Middle frontal gyrus (tissue), 1 donor: ENCODE measurements around the gene IFNG-AS1.

ENCODE experiments used
- DNase-seq: peaks from one replicate; pipeline ENCODE4 v3.0.0-alpha.2; 2015; ENCODE audit warnings: low spot score; ENCODE audit errors: extremely low spot score

IFNG-AS1 gene

DNA sequence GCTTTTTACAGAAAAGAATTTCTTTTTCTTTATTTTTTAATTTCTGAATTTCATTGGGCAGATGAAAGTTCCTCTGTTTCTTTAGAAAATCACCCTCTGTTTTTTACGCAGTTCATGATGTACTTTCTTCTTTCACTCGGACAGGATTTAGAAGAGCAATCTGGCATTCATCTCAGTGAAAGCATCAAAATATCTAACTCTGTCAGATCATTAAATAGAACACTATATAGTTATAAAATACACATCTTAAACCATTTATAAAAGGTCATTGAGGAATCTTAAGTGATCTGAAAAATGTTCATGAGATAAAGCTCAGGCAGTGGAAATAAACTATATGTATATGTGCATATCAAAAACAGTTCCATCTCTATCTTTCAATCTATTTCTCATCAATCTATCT lies 3.9 kb downstream of the IFNG-AS1 start:
- no peak for DNase-seq

DNA sequence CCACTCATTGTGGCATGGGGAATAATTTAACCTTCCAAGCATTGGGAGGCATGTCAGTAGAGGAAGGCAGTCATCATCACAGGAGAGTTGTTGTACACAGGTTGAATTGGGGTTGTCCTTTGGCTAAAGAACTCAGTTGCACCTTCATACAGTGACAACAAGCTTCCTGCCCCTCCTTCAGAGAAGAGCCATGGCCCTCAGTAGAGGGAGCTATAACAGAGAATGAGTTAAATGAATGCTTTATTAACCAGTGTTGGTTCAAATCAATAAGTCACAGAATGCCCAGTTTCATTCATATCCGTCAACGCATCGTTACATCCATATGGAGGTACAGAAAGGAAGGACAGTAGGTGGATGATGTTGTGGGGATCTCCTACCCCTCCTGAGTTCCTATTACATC lies 4.8 kb downstream of the IFNG-AS1 start:
- DNase-seq, result no peak

DNA sequence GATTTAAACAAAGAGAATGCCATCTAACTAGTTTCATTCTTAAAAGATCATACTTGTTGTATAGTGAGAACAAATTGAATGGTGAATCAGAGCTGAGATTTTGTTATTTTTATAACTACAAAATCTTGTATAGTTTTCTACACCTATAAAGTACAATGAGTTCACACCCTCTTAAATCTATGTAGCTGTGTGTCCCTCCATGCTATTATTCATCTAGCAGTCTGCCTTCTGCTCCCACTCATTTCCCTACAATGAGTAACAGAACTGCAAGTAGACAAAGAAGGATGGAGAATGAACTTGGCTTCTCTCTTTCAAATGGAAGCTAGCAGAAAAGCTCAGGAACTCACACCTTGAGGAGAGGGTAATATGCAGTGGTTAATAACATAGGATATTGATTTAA lies 7.1 kb downstream of the IFNG-AS1 start:
- no peak for DNase-seq

DNA sequence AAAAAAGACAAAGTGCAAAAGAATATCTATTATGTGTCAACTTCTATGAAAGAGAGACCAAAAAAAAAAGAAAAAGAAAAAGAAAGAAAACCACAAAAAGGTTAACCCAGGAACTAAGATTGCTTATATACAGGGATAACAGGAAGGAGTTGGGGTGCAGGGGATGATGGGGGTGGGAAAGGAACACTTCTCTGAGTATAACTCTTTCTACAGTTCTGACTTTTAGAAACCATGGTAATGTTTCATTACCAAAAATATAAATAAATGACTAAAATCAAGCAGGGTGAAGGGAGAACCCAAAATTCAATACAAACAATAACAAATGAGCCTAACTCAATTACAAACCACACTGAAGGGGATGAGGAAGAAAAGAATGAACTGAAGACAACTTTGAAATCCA lies 9.1 kb downstream of the IFNG-AS1 start:
- DNase-seq, result no peak

DNA sequence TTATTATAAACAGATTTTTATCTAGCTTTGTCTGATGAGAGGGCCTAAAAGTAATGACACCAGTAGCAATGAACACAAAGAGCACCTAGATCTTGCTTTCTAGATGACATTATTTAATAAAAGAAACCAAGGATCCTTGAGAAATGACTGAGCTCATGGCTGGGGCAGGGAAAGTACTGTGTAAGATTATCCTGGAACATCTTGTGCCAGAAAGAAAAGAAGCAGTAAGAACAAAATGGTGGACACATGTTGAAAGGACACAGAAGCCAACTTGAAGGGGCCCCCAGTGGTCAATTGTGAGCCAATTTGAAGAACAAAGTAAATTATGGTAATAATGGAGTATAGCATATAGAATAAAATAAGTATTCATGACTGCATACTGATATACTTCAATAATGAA lies 10.0 kb downstream of the IFNG-AS1 start:
- no peak for DNase-seq

DNA sequence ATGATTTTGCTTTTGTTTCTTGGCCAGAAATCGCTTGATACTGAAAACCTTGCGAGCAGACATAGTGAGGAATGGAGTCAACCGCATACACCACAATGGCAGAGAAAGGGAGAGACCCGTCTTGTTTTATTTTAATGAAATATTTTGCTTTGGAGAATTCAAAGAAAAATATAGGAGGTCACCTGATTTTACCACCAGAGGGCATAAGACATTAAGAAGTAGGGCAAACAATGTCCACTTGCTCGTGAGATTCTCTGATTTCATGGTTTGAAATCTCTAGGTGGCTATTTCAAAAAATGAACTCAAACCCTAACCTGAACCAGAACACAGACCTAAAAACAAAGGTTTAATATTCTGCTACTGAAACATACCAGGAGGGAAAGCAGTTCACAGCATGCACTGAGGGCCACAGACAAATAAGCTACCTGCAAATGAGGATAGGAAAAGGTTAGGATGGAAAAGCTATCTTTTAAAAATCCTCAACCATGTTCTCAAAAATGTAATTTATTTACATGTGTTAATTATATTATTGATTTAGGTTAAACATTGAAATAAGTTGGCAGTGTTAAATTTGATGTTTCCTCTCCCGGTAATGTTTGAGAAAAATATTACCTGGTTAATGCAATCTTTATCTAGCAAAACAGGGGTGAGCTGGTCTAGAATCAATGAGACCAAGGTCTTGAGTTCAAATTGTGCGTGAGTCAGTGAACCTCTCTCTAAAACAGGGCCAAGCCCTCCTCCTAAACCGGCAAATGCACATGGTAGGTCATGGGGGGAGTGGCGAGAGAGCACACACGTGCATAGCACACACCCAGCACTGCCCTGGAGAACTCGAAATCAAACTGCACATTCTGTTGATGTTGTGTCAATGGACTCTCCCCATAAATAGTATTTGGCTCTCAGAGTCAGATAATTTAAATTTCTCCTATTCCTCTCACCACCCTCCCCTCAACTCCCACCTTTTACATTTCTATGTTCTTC lies 12.5 kb downstream of the IFNG-AS1 start:
- no peak for DNase-seq

DNA sequence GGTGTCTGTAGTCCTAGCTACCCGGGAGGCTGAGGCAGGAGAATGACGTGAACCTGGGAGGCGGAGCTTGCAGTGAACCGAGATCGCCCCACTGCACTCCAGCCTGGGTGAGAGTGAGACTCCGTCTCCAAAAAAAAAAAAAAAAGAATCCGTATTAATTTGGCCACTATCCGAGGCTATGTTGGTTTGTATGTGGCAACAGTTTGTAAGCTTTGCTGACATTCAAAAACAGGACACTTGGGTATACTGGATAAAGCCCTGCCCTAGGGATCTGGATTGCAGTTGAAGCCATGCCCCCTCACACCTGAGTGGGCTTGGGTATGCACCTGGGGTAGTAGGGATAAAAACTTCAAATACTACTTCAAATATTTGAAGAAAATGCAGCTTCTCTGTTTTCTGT lies 14.5 kb downstream of the IFNG-AS1 start:
- no peak for DNase-seq

DNA sequence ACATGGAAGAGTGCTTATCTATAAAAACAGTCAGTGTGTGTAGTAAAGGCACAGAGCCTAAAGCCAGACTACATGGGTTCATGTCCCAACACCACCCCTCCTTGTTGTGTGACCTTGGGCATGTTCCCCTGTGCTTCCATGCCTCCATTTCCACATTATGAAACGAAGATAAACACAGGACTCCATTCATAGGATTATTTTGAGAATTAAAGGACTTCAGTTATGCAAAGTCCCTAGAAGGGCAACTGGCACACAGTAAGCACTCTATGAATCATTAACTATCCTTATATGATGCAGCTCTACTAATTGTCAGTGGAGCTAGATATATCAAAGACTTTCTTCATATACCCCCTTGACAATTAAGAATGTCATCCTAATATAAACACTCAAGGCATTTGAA lies 17.8 kb downstream of the IFNG-AS1 start:
- no peak for DNase-seq

DNA sequence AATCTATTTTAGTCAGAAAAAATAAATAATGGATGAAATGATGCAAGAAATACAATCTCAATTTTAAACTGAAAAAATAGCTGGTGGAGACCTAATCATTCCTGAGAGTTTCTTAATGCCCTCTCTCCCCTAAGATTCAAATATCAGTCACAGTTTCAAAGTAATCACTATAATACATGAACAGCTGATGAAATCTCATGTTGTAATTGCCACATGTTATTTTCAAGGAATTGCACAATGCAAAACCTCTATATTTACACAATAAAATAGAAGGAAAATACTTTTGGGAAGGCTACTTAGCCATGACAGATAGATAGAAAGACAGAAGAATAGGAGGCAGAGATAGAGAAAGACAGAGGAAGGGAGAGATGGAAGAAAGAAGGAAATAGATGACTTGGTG lies 18.2 kb downstream of the IFNG-AS1 start:
- DNase-seq, result no peak

DNA sequence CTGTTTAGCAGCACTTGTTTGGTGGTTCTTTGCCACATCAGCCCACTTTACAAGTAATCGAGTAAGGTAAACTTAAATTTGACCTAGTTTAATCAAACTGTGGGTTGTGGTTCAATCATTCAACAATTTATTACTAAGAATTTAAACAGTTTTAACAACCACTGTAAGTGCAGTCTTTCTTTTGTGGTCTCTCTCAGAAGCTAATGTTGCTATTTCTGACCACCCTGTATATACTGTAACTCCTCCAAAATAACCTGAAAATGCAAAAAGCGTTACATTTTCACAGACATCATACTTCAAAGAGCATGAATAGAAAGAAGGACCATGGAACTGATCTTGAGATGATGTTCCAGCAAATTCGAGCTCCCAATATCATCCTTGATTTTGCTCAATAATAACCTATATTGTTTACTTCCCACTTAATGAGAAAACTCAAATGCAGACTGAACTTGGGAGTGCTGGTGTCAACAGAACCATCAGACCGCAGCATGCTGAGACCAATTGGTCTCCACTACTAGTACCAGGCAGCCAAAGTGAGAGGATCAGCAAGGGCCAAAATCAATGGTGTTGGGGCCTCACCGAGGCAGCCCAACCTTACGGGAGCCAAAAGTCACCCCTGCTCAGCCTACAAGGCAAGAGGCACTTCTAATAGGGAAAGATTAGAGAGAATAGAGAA lies 22.1 kb downstream of the IFNG-AS1 start:
- DNase-seq, result no peak

DNA sequence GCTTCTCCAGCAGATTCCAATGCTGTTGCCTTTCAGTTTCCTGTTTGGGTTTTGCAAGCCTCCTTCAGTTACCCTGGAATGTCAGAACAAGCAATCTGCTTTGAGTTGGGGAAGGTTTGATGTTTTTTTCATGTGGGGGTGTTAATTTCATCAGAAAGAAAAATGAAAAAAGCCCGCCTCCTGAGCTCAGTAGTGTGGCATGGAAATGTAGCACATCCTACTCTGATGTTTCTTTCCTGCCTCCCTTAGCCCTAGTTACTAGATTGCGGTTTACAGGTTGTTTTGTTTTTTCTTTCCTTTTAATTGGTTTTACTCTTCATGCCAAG lies 22.6 kb downstream of the IFNG-AS1 start:
- no peak for DNase-seq

DNA sequence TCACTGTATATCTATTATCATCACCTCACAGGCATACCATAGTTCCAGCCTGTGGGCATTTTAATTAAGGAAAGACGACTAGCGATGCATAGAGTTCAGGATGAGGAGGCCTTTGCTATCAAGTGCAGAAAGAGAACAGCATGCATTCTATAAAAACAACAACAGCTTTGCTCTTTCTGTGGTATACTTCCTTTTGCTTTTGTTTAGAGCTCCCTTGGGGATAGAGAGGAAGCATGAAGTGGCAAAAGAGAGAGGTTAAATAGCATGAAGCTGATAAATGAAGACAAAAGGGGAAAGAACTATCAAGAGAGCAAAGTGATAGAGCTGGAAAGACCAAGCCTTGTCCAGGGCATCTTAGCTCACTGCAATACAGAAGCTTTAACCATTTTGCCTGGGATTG lies 23.5 kb downstream of the IFNG-AS1 start:
- no peak for DNase-seq

DNA sequence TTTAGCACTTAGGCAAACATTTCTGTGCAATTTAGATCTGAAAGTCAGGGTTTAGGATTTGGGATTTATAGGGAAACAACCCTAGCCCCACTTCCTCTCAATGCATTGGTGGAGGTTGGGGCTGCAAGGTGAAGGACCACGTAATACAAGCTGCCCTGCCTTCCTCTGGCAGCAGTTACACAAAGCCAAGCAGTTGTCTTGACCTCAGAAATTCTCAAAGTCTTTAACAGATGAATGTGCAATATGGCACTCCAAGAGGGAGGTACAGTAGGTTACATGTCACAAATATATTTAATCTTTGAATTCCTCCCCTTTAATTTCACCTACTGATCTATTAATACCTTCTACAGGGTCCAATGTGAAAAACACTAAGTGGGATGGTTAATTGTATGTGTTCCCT lies 23.9 kb downstream of the IFNG-AS1 start:
- DNase-seq, result no peak

DNA sequence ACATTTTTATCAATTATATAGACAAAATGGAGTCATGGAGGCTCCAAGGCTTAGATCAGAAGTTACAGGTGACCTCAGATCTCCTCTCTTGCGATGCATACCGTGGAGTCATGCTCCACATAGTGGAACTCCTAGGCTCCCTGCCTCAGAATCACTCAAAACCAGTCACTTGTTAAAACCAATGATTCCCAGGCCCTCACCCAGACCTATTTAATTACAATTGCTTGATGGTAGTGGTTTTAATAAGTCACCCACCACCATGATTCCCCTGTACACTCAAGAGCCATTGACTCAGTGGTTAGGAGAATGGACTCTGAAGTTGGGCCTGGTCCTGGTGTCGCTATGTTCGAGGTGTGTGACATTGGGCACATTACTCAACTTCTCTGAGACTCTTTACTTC lies 26.9 kb downstream of the IFNG-AS1 start:
- no peak for DNase-seq

DNA sequence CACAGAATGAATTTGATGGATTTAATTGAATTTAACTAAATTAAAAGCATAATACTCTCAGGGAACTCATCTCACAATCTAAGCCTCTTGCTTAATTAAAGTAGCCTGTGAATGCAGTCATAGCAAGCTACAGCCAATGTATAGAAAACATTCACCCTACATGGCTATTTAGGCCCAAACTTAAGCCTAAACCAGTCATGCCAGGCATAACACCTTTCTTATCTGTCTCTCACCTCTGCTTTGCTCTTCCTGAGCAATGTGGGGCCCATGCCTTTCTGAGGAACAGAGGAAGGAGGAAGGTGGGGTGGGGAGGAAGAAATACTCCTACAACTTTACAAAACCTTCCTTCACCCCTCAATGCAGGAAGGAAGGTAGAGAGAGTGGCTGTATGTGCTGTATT lies 29.1 kb downstream of the IFNG-AS1 start:
- DNase-seq, result no peak

DNA sequence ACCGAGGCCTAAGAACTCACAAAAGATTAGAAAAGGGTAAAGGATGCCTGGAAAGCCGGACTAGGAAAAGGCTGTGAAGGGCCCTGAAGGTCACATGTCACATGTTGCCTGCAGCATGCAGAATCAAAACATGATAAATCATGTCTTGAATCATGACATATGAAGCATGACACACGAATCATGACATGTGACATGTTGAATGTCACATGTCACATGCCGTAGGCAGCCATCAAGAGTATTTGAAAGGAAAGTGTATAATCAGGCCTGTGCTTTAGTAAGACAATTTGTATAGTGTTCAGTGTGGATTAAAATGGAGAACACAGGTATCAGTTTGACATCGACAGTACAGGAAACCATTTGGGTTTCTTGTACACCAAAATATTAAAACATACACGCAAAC lies 30.8 kb downstream of the IFNG-AS1 start:
- no peak for DNase-seq

DNA sequence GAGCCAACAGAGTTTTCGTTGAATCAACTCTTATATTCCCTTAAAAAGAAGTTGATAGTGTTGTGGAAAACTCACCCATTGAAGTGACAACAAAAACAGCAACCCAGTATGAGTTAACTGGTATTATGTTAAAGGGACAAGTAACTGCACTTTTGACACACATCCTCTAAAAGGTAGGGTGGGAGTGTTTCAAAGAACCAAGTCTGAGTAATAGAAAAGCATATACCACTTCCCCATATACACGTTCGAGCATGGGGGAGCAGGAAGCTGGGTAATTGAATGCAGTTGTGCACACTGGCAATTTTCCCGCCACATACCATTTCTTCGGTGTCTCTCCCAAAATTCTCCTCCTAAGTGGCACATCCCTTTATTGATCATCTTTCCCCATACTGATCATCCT lies 31.5 kb downstream of the IFNG-AS1 start:
- no peak for DNase-seq

DNA sequence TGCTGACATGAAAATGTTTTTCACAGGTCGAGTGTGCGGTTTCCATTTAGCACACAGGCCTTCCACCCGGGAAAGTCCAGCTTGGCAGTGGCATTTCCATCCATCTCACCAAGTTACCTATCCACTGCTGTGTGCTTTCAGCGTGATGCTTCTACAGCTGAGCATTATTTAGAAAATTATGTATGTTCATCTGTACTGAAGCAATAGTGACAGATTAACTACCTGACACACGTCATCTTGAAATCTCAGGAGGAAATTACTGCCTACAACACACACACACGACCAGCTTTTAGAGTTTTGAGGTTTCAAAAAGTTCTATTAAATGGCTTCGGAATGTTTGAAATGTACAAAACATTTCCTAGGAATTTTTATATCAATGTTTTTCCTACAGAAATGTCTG lies 39.4 kb downstream of the IFNG-AS1 start:
- DNase-seq, result no peak

DNA sequence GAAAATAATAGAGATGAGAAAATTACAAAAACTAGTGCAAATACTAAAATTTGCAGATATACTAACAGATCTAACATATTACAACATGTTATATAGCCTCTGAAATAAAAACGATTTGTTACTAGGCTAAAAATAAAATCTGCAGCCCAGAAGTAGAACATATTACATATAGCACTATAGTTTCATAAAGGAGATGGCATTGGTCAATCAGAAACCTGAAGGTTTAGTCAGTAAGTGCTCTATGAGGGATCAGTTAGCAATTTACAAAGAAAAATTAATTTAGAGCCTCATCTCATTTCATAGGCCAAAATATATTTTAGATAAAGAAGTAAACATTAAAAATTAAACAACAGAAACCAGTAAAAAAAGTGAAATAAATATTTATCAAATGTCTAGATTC lies 41.0 kb downstream of the IFNG-AS1 start:
- no peak for DNase-seq

DNA sequence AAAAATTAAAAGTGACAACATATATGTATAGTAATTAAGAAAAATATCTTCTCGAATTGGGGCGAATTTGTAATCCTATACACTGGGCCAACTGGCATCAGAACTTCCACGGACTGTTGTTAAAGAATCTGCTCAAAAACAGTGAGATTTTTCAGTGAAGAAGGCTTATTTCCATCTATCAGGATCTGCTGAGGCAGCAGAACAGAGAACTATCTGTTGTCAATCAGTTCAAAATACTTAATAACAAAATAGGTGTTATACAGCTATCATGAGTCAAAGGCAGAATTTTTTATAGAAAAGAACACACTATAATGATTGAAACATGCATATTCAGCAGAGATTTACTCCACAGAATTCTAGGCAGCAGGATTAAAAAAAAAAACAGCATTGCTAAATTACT lies 41.9 kb downstream of the IFNG-AS1 start:
- DNase-seq, result no peak

DNA sequence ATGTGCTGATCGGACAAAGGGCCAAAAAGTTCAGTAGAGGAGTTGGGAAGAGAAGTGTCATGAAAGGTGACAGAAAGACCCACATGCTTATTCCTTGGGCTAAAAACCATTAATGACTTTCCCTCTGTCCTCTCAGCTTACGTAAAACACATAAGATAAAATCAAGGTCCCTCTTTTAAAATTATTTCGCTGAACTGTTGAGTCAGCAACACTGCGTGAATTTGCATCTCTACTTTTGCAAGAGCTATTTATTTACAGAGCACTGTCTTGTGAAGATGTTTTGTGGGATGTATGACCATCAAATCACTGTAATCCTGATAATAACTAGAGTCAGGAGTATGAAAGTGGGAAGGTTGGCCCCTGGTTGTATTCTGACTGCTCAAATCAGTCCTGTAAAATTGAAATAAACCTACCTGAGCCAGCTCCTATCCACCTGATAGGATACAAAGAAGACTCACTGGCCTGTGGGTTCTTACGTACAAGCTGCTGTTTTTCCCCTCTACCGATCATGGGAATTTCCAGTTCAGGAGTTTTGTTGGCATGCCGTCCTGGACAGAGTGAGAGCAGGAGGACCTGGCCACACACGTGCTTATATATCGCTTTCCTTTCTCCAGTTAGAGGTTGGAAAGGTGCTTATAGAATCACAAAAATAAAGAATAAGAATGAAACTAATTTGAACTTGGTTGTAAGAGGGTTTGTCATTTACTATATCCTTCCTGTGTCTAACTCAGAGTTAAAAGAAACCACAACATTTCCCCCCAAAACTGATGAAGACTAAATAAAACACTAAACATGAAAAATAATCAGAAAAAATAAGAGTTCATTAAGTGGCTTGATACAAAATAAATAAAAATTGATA lies 42.9 kb downstream of the IFNG-AS1 start:
- no peak for DNase-seq

DNA sequence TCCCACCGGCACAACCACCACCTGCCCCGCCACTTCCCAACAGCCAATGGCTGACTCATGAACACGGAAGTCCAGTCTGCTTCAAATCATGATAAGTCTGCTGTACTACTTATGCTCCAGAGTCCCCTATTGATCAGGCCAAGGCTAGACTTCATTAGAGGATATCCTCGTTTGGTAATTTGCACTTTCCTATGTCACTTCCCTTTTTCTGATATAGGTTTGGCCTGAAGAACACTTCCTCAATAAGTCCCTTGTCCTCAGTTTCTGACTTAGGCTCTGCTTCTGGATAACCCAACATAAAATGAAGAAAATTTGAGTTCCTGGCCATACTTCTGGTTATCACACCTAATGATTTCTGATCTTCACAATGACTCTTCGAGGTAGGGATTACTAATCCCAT lies 45.3 kb downstream of the IFNG-AS1 start:
- DNase-seq, result no peak
